ENCODE measurements around the gene AGAP1.

- TF ChIP-seq CTCF (IDR thresholded peaks at IDR 0.05) = peak; percentile 23 to 44 (median 32)
- no peak for TF ChIP-seq EP300 (IDR thresholded peaks at IDR 0.05)
Measured at GRCh38 chr2:236180831-236181453, 687.1 kb downstream of the AGAP1 start.
